Measurements from ENCODE around the gene BSG.

DNA sequence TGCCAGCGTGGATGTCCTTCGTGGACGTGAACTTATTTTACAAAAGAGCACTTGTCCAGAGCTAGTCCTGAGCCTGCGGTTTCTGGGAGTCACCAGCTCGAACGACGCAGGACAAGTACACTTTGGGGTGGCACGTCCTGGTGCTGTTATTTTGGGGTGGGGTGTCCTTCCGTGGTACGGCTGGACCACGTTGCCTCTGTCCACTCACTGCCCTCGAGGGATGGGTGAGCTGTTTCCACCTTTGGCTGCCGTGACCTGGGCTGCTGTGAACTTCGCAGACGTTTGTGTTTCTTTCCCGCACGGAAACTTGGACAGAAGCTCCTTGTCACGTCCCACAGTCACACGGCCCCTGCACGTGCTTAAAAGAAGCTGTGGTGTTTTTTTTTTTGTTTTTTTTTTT, 17.6 kb upstream of the BSG start:
- TF ChIP-seq, protein P1, sequence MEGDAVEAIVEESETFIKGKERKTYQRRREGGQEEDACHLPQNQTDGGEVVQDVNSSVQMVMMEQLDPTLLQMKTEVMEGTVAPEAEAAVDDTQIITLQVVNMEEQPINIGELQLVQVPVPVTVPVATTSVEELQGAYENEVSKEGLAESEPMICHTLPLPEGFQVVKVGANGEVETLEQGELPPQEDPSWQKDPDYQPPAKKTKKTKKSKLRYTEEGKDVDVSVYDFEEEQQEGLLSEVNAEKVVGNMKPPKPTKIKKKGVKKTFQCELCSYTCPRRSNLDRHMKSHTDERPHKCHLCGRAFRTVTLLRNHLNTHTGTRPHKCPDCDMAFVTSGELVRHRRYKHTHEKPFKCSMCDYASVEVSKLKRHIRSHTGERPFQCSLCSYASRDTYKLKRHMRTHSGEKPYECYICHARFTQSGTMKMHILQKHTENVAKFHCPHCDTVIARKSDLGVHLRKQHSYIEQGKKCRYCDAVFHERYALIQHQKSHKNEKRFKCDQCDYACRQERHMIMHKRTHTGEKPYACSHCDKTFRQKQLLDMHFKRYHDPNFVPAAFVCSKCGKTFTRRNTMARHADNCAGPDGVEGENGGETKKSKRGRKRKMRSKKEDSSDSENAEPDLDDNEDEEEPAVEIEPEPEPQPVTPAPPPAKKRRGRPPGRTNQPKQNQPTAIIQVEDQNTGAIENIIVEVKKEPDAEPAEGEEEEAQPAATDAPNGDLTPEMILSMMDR (IDR thresholded peaks at IDR 0.05): no peak
- TF ChIP-seq POLR2A (IDR thresholded peaks at IDR 0.05): no peak
- no peak for TF ChIP-seq EP300 (IDR thresholded peaks at IDR 0.05)

Data from ovary (tissue), 3 donors.